ENCODE data around the gene URI1. TPM values are rescaled to one million over a fixed set of nuclear protein-coding genes. Genes with fewer than 3 reads are reported as not detected.

The URI1 gene
- total and polyA plus RNA-seq, 5 donors = 19.1 to 50.4 (median 39.6) TPM

GRCh38 chr19:30001301-30001700 is 59.3 kb downstream of the URI1 start:
- H3K4me3 ChIP-seq (ENCODE audit: low read length) = no peak overlapping the region
- 87% methylated on average over 3 of the region's 3 CpGs for WGBS
- no peak for DNase-seq
- no peaks in the 10 kb centered on the region for H3K4me1 ChIP-seq (ENCODE audit: control insufficient read depth, insufficient read depth, low read length)
- ATAC-seq = no peak
- H3K27ac ChIP-seq (ENCODE audit: low read length) = no peak overlapping the region
- H3K9me3 ChIP-seq (ENCODE audit: control insufficient read depth, low read length) = no peaks in the 10 kb centered on the region
- intact Hi-C loops (cut with DNase I) = no loop called here
- no peaks in the 10 kb centered on the region for H3K27me3 ChIP-seq (ENCODE audit: control insufficient read depth, insufficient read depth)

GRCh38 chr19:30001791-30002190 is 59.8 kb downstream of the URI1 start:
- Histone ChIP-seq H3K4me1 (ENCODE audit: control insufficient read depth, insufficient read depth, low read length) (no peaks in the 10 kb centered on the region), H3K27me3 (ENCODE audit: control insufficient read depth, insufficient read depth) (no peaks in the 10 kb centered on the region), H3K9me3 (ENCODE audit: control insufficient read depth, low read length) (no peaks in the 10 kb centered on the region)

GRCh38 chr19:30003866-30004265 is 61.8 kb downstream of the URI1 start:
- no peak overlapping the region for H3K4me3 ChIP-seq (ENCODE audit: low read length)
- intact Hi-C loops (cut with DNase I) = no loop called here
- no peaks in the 10 kb centered on the region for H3K9me3 ChIP-seq (ENCODE audit: control insufficient read depth, low read length)
- no peak for ATAC-seq
- no peak for DNase-seq
- no peak overlapping the region for H3K27ac ChIP-seq (ENCODE audit: low read length)
- H3K27me3 ChIP-seq (ENCODE audit: control insufficient read depth, insufficient read depth) = no peaks in the 10 kb centered on the region
- no peaks in the 10 kb centered on the region for H3K4me1 ChIP-seq (ENCODE audit: control insufficient read depth, insufficient read depth, low read length)
- 67% methylated on average over 6 of the region's 6 CpGs for WGBS

More at GRCh38 chr19:30001791-30002190, 59.8 kb downstream of the URI1 start:
- 69% methylated on average over 4 of the region's 4 CpGs for WGBS
- DNase-seq (no peak), ATAC-seq (no peak)
- intact Hi-C loops (cut with DNase I) = no loop called here
- Histone ChIP-seq H3K4me3 (ENCODE audit: low read length) (no peak overlapping the region), H3K27ac (ENCODE audit: low read length) (no peak overlapping the region)

- intact Hi-C loops (cut with DNase I) = no loop called here
- 89% methylated on average over 1 of the region's 1 CpG for WGBS
These were observed 62.4 kb downstream of the URI1 start for GRCh38 chr19:30004403-30004802.

GRCh38 chr19:30006207-30006606 is 64.2 kb downstream of the URI1 start:
- no peak for ATAC-seq
- Histone ChIP-seq H3K4me1 (ENCODE audit: control insufficient read depth, insufficient read depth, low read length) (no peaks in the 10 kb centered on the region), H3K4me3 (ENCODE audit: low read length) (no peak overlapping the region), H3K27me3 (ENCODE audit: control insufficient read depth, insufficient read depth) (no peaks in the 10 kb centered on the region), H3K27ac (ENCODE audit: low read length) (no peak overlapping the region), H3K9me3 (ENCODE audit: control insufficient read depth, low read length) (no peaks in the 10 kb centered on the region)
- no peak for DNase-seq
- intact Hi-C loops (cut with DNase I) = no loop called here
- WGBS = 85% methylated on average over 4 of the region's 4 CpGs

More at GRCh38 chr19:30004403-30004802, 62.4 kb downstream of the URI1 start:
- Histone ChIP-seq H3K27me3 (ENCODE audit: control insufficient read depth, insufficient read depth) (no peaks in the 10 kb centered on the region), H3K4me1 (ENCODE audit: control insufficient read depth, insufficient read depth, low read length) (no peaks in the 10 kb centered on the region), H3K9me3 (ENCODE audit: control insufficient read depth, low read length) (no peaks in the 10 kb centered on the region), H3K27ac (ENCODE audit: low read length) (no peak overlapping the region), H3K4me3 (ENCODE audit: low read length) (no peak overlapping the region)
- ATAC-seq (no peak), DNase-seq (no peak)

- Histone ChIP-seq H3K4me1 (ENCODE audit: control insufficient read depth, insufficient read depth, low read length) (no peaks in the 10 kb centered on the region), H3K4me3 (ENCODE audit: low read length) (no peak overlapping the region), H3K9me3 (ENCODE audit: control insufficient read depth, low read length) (no peaks in the 10 kb centered on the region), H3K27me3 (ENCODE audit: control insufficient read depth, insufficient read depth) (no peaks in the 10 kb centered on the region), H3K27ac (ENCODE audit: low read length) (no peak overlapping the region)
- intact Hi-C loops (cut with DNase I) = no loop called here
- ATAC-seq = no peak
- 99% methylated on average over 2 of the region's 2 CpGs for WGBS
- DNase-seq = no peak
These were observed 66.1 kb downstream of the URI1 start for GRCh38 chr19:30008169-30008568.

GRCh38 chr19:30009013-30009412 is 67.0 kb downstream of the URI1 start:
- intact Hi-C loops (cut with DNase I) = no loop called here
- Histone ChIP-seq H3K27ac (ENCODE audit: low read length) (no peak overlapping the region), H3K4me1 (ENCODE audit: control insufficient read depth, insufficient read depth, low read length) (no peaks in the 10 kb centered on the region), H3K9me3 (ENCODE audit: control insufficient read depth, low read length) (no peaks in the 10 kb centered on the region), H3K27me3 (ENCODE audit: control insufficient read depth, insufficient read depth) (no peaks in the 10 kb centered on the region), H3K4me3 (ENCODE audit: low read length) (no peak overlapping the region)
- WGBS = 95% methylated on average over 10 of the region's 10 CpGs
- ATAC-seq = no peak
- DNase-seq = no peak

- Histone ChIP-seq H3K27me3 (ENCODE audit: control insufficient read depth, insufficient read depth) (no peaks in the 10 kb centered on the region), H3K9me3 (ENCODE audit: control insufficient read depth, low read length) (no peaks in the 10 kb centered on the region), H3K4me1 (ENCODE audit: control insufficient read depth, insufficient read depth, low read length) (no peaks in the 10 kb centered on the region), H3K4me3 (ENCODE audit: low read length) (no peak overlapping the region), H3K27ac (ENCODE audit: low read length) (no peak overlapping the region)
- DNase-seq = no peak
- ATAC-seq = no peak
- intact Hi-C loops (cut with DNase I) = no loop called here
- WGBS = 80% methylated on average over 9 of the region's 9 CpGs
These were observed 69.1 kb downstream of the URI1 start for GRCh38 chr19:30011051-30011578.

GRCh38 chr19:30014770-30015169 is 72.7 kb downstream of the URI1 start:
- WGBS = 95% methylated on average over 3 of the region's 3 CpGs
- no peak for DNase-seq
- Histone ChIP-seq H3K4me3 (ENCODE audit: low read length) (no peak overlapping the region), H3K4me1 (ENCODE audit: control insufficient read depth, insufficient read depth, low read length) (no peaks in the 10 kb centered on the region), H3K9me3 (ENCODE audit: control insufficient read depth, low read length) (no peaks in the 10 kb centered on the region), H3K27ac (ENCODE audit: low read length) (no peak overlapping the region), H3K27me3 (ENCODE audit: control insufficient read depth, insufficient read depth) (no peaks in the 10 kb centered on the region)
- intact Hi-C loops (cut with DNase I) = no loop called here
- no peak for ATAC-seq

- no peak for ATAC-seq
- H3K27ac ChIP-seq (ENCODE audit: low read length) = no peak overlapping the region
- no peaks in the 10 kb centered on the region for H3K9me3 ChIP-seq (ENCODE audit: control insufficient read depth, low read length)
- intact Hi-C loops (cut with DNase I) = no loop called here
- H3K4me3 ChIP-seq (ENCODE audit: low read length) = no peak overlapping the region
- no peaks in the 10 kb centered on the region for H3K27me3 ChIP-seq (ENCODE audit: control insufficient read depth, insufficient read depth)
- no peak for DNase-seq
- no peaks in the 10 kb centered on the region for H3K4me1 ChIP-seq (ENCODE audit: control insufficient read depth, insufficient read depth, low read length)
These were observed 75.1 kb downstream of the URI1 start for GRCh38 chr19:30017172-30017571.

GRCh38 chr19:30020189-30020588 is 78.2 kb downstream of the URI1 start:
- intact Hi-C loops (cut with DNase I) = no loop called here
- no peak for ATAC-seq
- Histone ChIP-seq H3K4me1 (ENCODE audit: control insufficient read depth, insufficient read depth, low read length) (no peaks in the 10 kb centered on the region), H3K27me3 (ENCODE audit: control insufficient read depth, insufficient read depth) (no peaks in the 10 kb centered on the region), H3K9me3 (ENCODE audit: control insufficient read depth, low read length) (no peaks in the 10 kb centered on the region), H3K27ac (ENCODE audit: low read length) (no peak overlapping the region), H3K4me3 (ENCODE audit: low read length) (no peak overlapping the region)
- 91% methylated on average over 1 of the region's 1 CpG for WGBS
- DNase-seq = no peak

GRCh38 chr19:30022659-30023058 is 80.6 kb downstream of the URI1 start:
- H3K27ac ChIP-seq (ENCODE audit: low read length) = no peak overlapping the region
- 100% methylated on average over 1 of the region's 1 CpG for WGBS
- H3K9me3 ChIP-seq (ENCODE audit: control insufficient read depth, low read length) = no peaks in the 10 kb centered on the region
- ATAC-seq (no peak), DNase-seq (no peak)
- no peaks in the 10 kb centered on the region for H3K27me3 ChIP-seq (ENCODE audit: control insufficient read depth, insufficient read depth)
- H3K4me3 ChIP-seq (ENCODE audit: low read length) = no peak overlapping the region
- no peaks in the 10 kb centered on the region for H3K4me1 ChIP-seq (ENCODE audit: control insufficient read depth, insufficient read depth, low read length)
- intact Hi-C loops (cut with DNase I) = no loop called here

Measured in right cardiac atrium (tissue), 5 donors.